Measurements from ENCODE around the gene CHMP2B.

The CHMP2B gene

DNA sequence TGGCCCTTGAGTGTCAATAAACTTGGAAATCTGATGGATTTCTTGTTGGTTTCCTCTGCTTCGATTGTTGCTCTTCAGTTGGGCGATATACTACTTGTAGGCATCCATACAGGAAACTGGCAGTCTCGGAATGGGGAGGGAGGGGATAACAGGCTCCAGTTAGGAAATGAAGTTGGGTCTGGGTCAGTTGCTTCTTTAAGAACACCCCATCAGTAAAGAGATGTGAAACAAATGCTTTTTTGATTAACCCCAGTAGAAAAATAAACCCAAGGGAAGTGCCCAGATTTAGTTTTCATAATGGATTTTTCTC is 681 bp downstream of the CHMP2B start:
- ChIA-PET POLR2A (no interaction called here), CTCF (interaction anchor here (0.7 to 1.3 kb wide), 2 partner anchors 71 to 799 kb away, joined by 3 read pairs; no protein-coding TSS in a partner anchor)
- H3K27ac ChIP-seq (ENCODE audit: extremely low read depth, low read depth, low read length) = no peak overlapping the region; the same call in 1 of the 2 replicates

GRCh38 chr3:87228316-87228715 is 1.2 kb downstream of the CHMP2B start:
- peak; percentile 47 for TF ChIP-seq ZNF335 (tag by site-specific recombination; conservative IDR thresholded peaks at IDR 0.05)
- TF ChIP-seq ZNF114 (tag by site-specific recombination; IDR thresholded peaks at IDR 0.05) = no peak
- no peak for TF ChIP-seq ZBTB20 (tag by site-specific recombination; IDR thresholded peaks at IDR 0.05)
- no peak for TF ChIP-seq ZNF76 (tag by site-specific recombination; IDR thresholded peaks at IDR 0.05; ENCODE audit: borderline replicate concordance, low read depth)
- TF ChIP-seq, protein P1, sequence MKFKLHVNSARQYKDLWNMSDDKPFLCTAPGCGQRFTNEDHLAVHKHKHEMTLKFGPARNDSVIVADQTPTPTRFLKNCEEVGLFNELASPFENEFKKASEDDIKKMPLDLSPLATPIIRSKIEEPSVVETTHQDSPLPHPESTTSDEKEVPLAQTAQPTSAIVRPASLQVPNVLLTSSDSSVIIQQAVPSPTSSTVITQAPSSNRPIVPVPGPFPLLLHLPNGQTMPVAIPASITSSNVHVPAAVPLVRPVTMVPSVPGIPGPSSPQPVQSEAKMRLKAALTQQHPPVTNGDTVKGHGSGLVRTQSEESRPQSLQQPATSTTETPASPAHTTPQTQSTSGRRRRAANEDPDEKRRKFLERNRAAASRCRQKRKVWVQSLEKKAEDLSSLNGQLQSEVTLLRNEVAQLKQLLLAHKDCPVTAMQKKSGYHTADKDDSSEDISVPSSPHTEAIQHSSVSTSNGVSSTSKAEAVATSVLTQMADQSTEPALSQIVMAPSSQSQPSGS (tag by site-specific recombination; IDR thresholded peaks at IDR 0.05; ENCODE audit: low read depth) = 0 out of 2 replicates have a peak, but pooled peaks have one; percentile 41
- TF ChIP-seq ZNF677 (tag by site-specific recombination; IDR thresholded peaks at IDR 0.05) = no peak
- no peak for TF ChIP-seq BCL11B (tag by site-specific recombination; IDR thresholded peaks at IDR 0.05; ENCODE audit: low read depth)
- ChIA-PET POLR2A (no interaction called here), CTCF (interaction anchor here (0.7 to 1.3 kb wide), 4 partner anchors 70 to 799 kb away, joined by 3 to 5 read pairs (median 3); no protein-coding TSS in a partner anchor)
- no peaks in the 10 kb centered on the region for H3K9me3 ChIP-seq (ENCODE audit: control insufficient read depth, insufficient read depth, low read depth, low read length)
- peaks cover 0 to 2% of the 10 kb centered on the region in 2 experiments; a peak in 1 of 3 replicates for H3K36me3 ChIP-seq (ENCODE audit: control insufficient read depth in 2 of 2, insufficient read depth in 1 of 2, low read length in 2 of 2)
- H3K27ac ChIP-seq (ENCODE audit: extremely low read depth, low read depth, low read length) = no peak overlapping the region
- peak overlapping the region; percentile 98 for H3K4me3 ChIP-seq (ENCODE audit: low read depth, low read length)
- no peaks in the 10 kb centered on the region for H3K4me1 ChIP-seq (ENCODE audit: control insufficient read depth, insufficient read depth, low read length)

More for the DNA sequence above, 681 bp downstream of the CHMP2B start:
- Histone ChIP-seq H3K4me3 (ENCODE audit: low read depth, low read length) (peak overlapping the region; percentile 98), H3K9me3 (ENCODE audit: control insufficient read depth, insufficient read depth, low read depth, low read length) (no peaks in the 10 kb centered on the region), H3K36me3 (ENCODE audit: control insufficient read depth in 2 of 2, insufficient read depth in 1 of 2, low read length in 2 of 2) (peaks cover 0 to 2% of the 10 kb centered on the region in 2 experiments; a peak in 1 of 3 replicates), H3K4me1 (ENCODE audit: control insufficient read depth, insufficient read depth, low read length) (no peaks in the 10 kb centered on the region)
- TF ChIP-seq ZNF677 (tag by site-specific recombination; IDR thresholded peaks at IDR 0.05) (peak; percentile 81; the same call in 1 of the 2 replicates), ZNF121 (tag by site-specific recombination; IDR thresholded peaks at IDR 0.05) (no peak), SCRT2 (tag by site-specific recombination; IDR thresholded peaks at IDR 0.05) (peak; percentile 65; the same call in 1 of the 2 replicates)

GRCh38 chr3:87229113-87229512 is 2.0 kb downstream of the CHMP2B start:
- H3K36me3 ChIP-seq (ENCODE audit: control insufficient read depth in 2 of 2, insufficient read depth in 1 of 2, low read length in 2 of 2) = peaks cover 0 to 2% of the 10 kb centered on the region in 2 experiments; a peak in 1 of 3 replicates
- H3K4me1 ChIP-seq (ENCODE audit: control insufficient read depth, insufficient read depth, low read length) = no peaks in the 10 kb centered on the region
- peak overlapping the region; percentile 4; the same call in 1 of the 2 replicates for H3K4me3 ChIP-seq (ENCODE audit: low read depth, low read length)
- POLR2A ChIA-PET = no interaction called here
- H3K9me3 ChIP-seq (ENCODE audit: control insufficient read depth, insufficient read depth, low read depth, low read length) = no peaks in the 10 kb centered on the region
- no peak overlapping the region for H3K27ac ChIP-seq (ENCODE audit: extremely low read depth, low read depth, low read length)
- TF ChIP-seq ZNF404 (tag by site-specific recombination; IDR thresholded peaks at IDR 0.05) = no peak
- no peak for TF ChIP-seq ZNF629 (tag by site-specific recombination; IDR thresholded peaks at IDR 0.05)
- no peak for TF ChIP-seq OVOL3 (tag by site-specific recombination; IDR thresholded peaks at IDR 0.05)
- TF ChIP-seq ZNF521 (tag by site-specific recombination; IDR thresholded peaks at IDR 0.05) = no peak
- no peak for TF ChIP-seq BCL11A (tag by site-specific recombination; IDR thresholded peaks at IDR 0.05; ENCODE audit: low read depth)
- TF ChIP-seq OSR2 (tag by site-specific recombination; IDR thresholded peaks at IDR 0.05) = no peak
- TF ChIP-seq ZNF560 (tag by site-specific recombination; IDR thresholded peaks at IDR 0.05; ENCODE audit: borderline replicate concordance) = no peak
- no peak for TF ChIP-seq ZNF350 (tag by site-specific recombination; IDR thresholded peaks at IDR 0.05)
- no peak for TF ChIP-seq ZNF426 (tag by site-specific recombination; IDR thresholded peaks at IDR 0.05)
- no peak for TF ChIP-seq ZNF707 (tag by site-specific recombination; IDR thresholded peaks at IDR 0.05)
- no peak for TF ChIP-seq ZNF692 (tag by site-specific recombination; IDR thresholded peaks at IDR 0.05)
- TF ChIP-seq, protein P2, sequence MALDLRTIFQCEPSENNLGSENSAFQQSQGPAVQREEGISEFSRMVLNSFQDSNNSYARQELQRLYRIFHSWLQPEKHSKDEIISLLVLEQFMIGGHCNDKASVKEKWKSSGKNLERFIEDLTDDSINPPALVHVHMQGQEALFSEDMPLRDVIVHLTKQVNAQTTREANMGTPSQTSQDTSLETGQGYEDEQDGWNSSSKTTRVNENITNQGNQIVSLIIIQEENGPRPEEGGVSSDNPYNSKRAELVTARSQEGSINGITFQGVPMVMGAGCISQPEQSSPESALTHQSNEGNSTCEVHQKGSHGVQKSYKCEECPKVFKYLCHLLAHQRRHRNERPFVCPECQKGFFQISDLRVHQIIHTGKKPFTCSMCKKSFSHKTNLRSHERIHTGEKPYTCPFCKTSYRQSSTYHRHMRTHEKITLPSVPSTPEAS (tag by site-specific recombination; IDR thresholded peaks at IDR 0.05) = no peak
- no peak for TF ChIP-seq ZNF416 (tag by site-specific recombination; IDR thresholded peaks at IDR 0.05)
- TF ChIP-seq TRIM28 (IDR thresholded peaks at IDR 0.05; ENCODE audit: borderline replicate concordance, low read length) = no peak
- TF ChIP-seq ZNF623 (tag by site-specific recombination; IDR thresholded peaks at IDR 0.05) = no peak
- no peak for TF ChIP-seq ZNF768 (tag by site-specific recombination; IDR thresholded peaks at IDR 0.05)
- CTCF ChIA-PET = no interaction called here
